K562 (cell line): ENCODE results near the gene LYPD5. TPM values are rescaled to one million over a fixed set of nuclear protein-coding genes. Genes with fewer than 3 reads are reported as not detected.

Source experiments
- ATAC-seq: fragments of 200-7000 bp; cut with Tn5 transposase; 3 replicates; pipeline ENCODE4 v1.9.1; 2020; ENCODE audit warnings: moderate library complexity
- BruUV-seq: library from RNA; stranded (reverse); fragments of 400-500 nt; replicated peaks from 2 replicates; lab custom pipeline; 2021; lab: Mats Ljungman, UMichigan
- CTCF ChIA-PET: fragments of 300-600 bp; formaldehyde crosslinking; extraction: SDS; loops from one replicate; lab custom pipeline; 2021; ENCODE audit warnings: low intra/inter-chr PET ratio; lab: Yijun Ruan, JAX
- POLR2A ChIA-PET: fragments of 300-600, 350-650 bp; sonication (Branson Sonifier 250); formaldehyde crosslinking; extraction: SDS; loops from one replicate; lab custom pipeline; 2021; ENCODE audit warnings: antibody characterized with exemption, inconsistent platforms; lab: Yijun Ruan, JAX
- DNase-seq, 4 experiments: peaks; one replicate each; pipeline versions ENCODE4 v3.0.0 to v3.0.0-alpha.2; 2011 to 2018; ENCODE audit warnings: low spot score in 3 of 4, mixed read lengths in 3 of 4; ENCODE audit errors: extremely low read depth in 1 of 4
- FAIRE-seq: peaks from 2 replicates; lab custom pipeline; 2011; peaks lifted over from hg19 to GRCh38; lab: Jason Lieb, UNC
- H2AFZ ChIP-seq: 2 replicates; pipeline ENCODE4 v1.6.0; 2011; ENCODE audit warnings: low read depth, low read length, control low read depth, inconsistent platforms
- H3K27ac ChIP-seq: fragments of 200-600 bp; 3 replicates; pipeline ENCODE4 v1.8.0; 2011; ENCODE audit warnings: low read depth, mild to moderate bottlenecking, control low read depth, inconsistent platforms, low read length, moderate library complexity, mixed read lengths; ENCODE audit errors: extremely low read depth
- H3K27me3 ChIP-seq, 2 experiments: fragments of 300-600 bp in 1 of 2; 2 replicates in 1 of 2; 3 replicates in 1 of 2; pipeline versions ENCODE4 v1.6.0 to v1.8.0; 2011; ENCODE audit warnings: inconsistent platforms in 2 of 2, low read length in 2 of 2, mild to moderate bottlenecking in 1 of 2, mixed read lengths in 1 of 2, moderate library complexity in 1 of 2; ENCODE audit not compliant: control insufficient read depth in 2 of 2, insufficient read depth in 2 of 2
- H3K36me3 ChIP-seq: fragments of 300-600 bp; 3 replicates; pipeline ENCODE4 v1.8.0; 2011; ENCODE audit warnings: mild to moderate bottlenecking, low read length, inconsistent platforms; ENCODE audit not compliant: control insufficient read depth, insufficient read depth
- H3K4me1 ChIP-seq, 2 experiments: fragments of 200-600 bp in 1 of 2; replicated peaks in 1 of 2; 2 replicates in 1 of 2; 3 replicates in 1 of 2; pipeline versions ENCODE4 v1.5.1 to v1.8.0; 2011; ENCODE audit warnings: inconsistent platforms in 2 of 2, low read length in 2 of 2, mild to moderate bottlenecking in 1 of 2, mixed read lengths in 1 of 2, moderate library complexity in 1 of 2; ENCODE audit not compliant: control insufficient read depth in 2 of 2, insufficient read depth in 2 of 2
- H3K4me2 ChIP-seq: 2 replicates; pipeline ENCODE4 v1.6.1; 2011; ENCODE audit warnings: low read length, control low read depth, inconsistent platforms, mixed read lengths; ENCODE audit not compliant: insufficient read depth
- H3K4me3 ChIP-seq: fragments of 200-600 bp; sonication (generic), shearing (Covaris generic); 2 replicates; pipeline ENCODE4 v1.5.1; 2016; ENCODE audit warnings: control low read depth, inconsistent platforms
- H3K79me2 ChIP-seq: fragments of 200-600 bp; 3 replicates; pipeline ENCODE4 v1.8.0; 2011; ENCODE audit warnings: low read length, inconsistent platforms; ENCODE audit not compliant: control insufficient read depth, insufficient read depth
- H3K9ac ChIP-seq, 2 experiments: 2 replicates each; pipeline versions ENCODE4 v1.6.0 to v1.6.1; 2011; ENCODE audit warnings: low read depth in 2 of 2, low read length in 2 of 2, control low read depth in 1 of 2, inconsistent platforms in 1 of 2, mild to moderate bottlenecking in 1 of 2, mixed read lengths in 1 of 2; ENCODE audit not compliant: insufficient read depth in 1 of 2
- H3K9me1 ChIP-seq: one replicate; pipeline ENCODE4 v1.6.0; 2011; ENCODE audit warnings: inconsistent platforms, mild to moderate bottlenecking, low read length, moderate library complexity; ENCODE audit not compliant: control insufficient read depth, insufficient read depth
- H3K9me3 ChIP-seq: replicated peaks from 2 replicates; pipeline ENCODE4 v1.5.1; 2011; ENCODE audit warnings: low read depth, low read length, inconsistent platforms; ENCODE audit not compliant: control insufficient read depth, insufficient read depth
- H4K20me1 ChIP-seq: replicated peaks from 2 replicates; pipeline ENCODE4 v1.6.1; 2011; ENCODE audit warnings: low read length, inconsistent platforms, mixed read lengths; ENCODE audit not compliant: control insufficient read depth, insufficient read depth
- CBFA2T3 ChIP-seq: fragments of 450-650 bp; IDR thresholded peaks from 2 replicates; pipeline ENCODE4 v1.6.1; 2017
- CC2D1A ChIP-seq: fragments of 450-650 bp; IDR thresholded peaks from 2 replicates; pipeline ENCODE4 v1.6.1; 2017; ENCODE audit warnings: mild to moderate bottlenecking
- EGR1 ChIP-seq: fragments of 450-650 bp; conservative IDR thresholded peaks from 2 replicates; pipeline ENCODE4 v1.6.1; 2017; ENCODE audit warnings: mild to moderate bottlenecking
- KAT7 ChIP-seq: sonication (generic); formaldehyde crosslinking; IDR thresholded peaks from 2 replicates; pipeline ENCODE4 v1.8.0; 2022; ENCODE audit warnings: missing genetic modification reagents, mild to moderate bottlenecking, borderline replicate concordance
- NEUROD1 ChIP-seq: fragments of 150-350 bp; IDR thresholded peaks from 2 replicates; pipeline ENCODE4 v1.6.1; 2014; ENCODE audit warnings: borderline replicate concordance, low read length, low read depth; ENCODE audit not compliant: partially characterized antibody
- PCBP2 ChIP-seq: fragments of 200-400 bp; formaldehyde crosslinking; IDR thresholded peaks from 2 replicates; pipeline ENCODE4 v1.6.1; 2018; ENCODE audit warnings: low read length, low read depth, mild to moderate bottlenecking, moderate library complexity; ENCODE audit not compliant: poor library complexity, severe bottlenecking
- RFX5 ChIP-seq: IDR thresholded peaks from 2 replicates; pipeline ENCODE4 v1.6.1; 2011; ENCODE audit warnings: low read depth, mild to moderate bottlenecking, improper control_type of control experiment, low read length
- ZFP1 ChIP-seq: fragments of 450-650 bp; formaldehyde crosslinking; IDR thresholded peaks from 2 replicates; pipeline ENCODE4 v1.4.0; 2020; ENCODE audit warnings: mild to moderate bottlenecking, mixed read lengths
- ZNF699 ChIP-seq: fragments of 250-450 bp; sonication (Bioruptor Pico); IDR thresholded peaks from 2 replicates; pipeline ENCODE4 v1.8.0; 2021; ENCODE audit warnings: mild to moderate bottlenecking, moderate library complexity; ENCODE audit not compliant: insufficient replicate concordance
- WGBS: fragments of 100-300 bp; shearing (Covaris generic); methylation state at CpG from one replicate; pipeline ENCODE4 v1.1.6; 2016; ENCODE audit warnings: low coverage, mixed read lengths; ENCODE audit not compliant: insufficient coverage; ENCODE audit errors: missing lambda C conversion rate; 5-methylcytosine and 5-hydroxymethylcytosine counted together
- in situ Hi-C: fragments of 300-500 bp; cut with MboI; formaldehyde crosslinking; loops from 4 replicates; pipeline ENCODE4 v1.15.0; 2018; ENCODE audit warnings: inconsistent platforms, mixed read lengths
- intact Hi-C: fragments of 100-400 bp; cut with micrococcal nuclease; formaldehyde crosslinking; loops from 2 replicates; pipeline ENCODE4 v1.14.2; 2022
- polyA plus RNA-seq, 8 experiments: library from polyadenylated mRNA; depleted of rRNA in 4 of 8; stranded (reverse) in 5 of 8; unstranded in 3 of 8; fragments of >200 nt; fragmentation: Nextera tagmentation in 2 of 8; fragmentation: Illumina TruSeq in 1 of 8; extraction: Ambion mirVana in 2 of 8; extraction: Trizol in 1 of 8; gene quantifications; 2 replicates each; pipeline versions ENCODE4 v1.2.1 to v1.2.3, GENCODE V29; 2011 to 2014; ENCODE audit warnings: inconsistent platforms in 1 of 8, missing spikeins in 1 of 8
- total RNA-seq, 7 experiments: library from RNA; depleted of rRNA in 6 of 7; stranded (reverse); fragments of >200 nt in 6 of 7; fragmentation: Illumina TruSeq in 2 of 7; extraction: Trizol in 2 of 7; gene quantifications; 2 replicates each; pipeline versions ENCODE4 v1.2.1 to v1.2.3, GENCODE V29; 2011 to 2021; ENCODE audit warnings: low replicate concordance in 1 of 7
- TF ChIP-seq, protein P1 (sequence below): fragments of 450-650 bp; IDR thresholded peaks from 2 replicates; pipeline ENCODE4 v1.6.1; 2016; ENCODE audit warnings: antibody characterized with exemption
- TF ChIP-seq, protein P2 (sequence below), 2 experiments: fragments of 200-800 bp in 1 of 2; sonication (Bioruptor generic) in 1 of 2; sonication (generic) in 1 of 2; formaldehyde crosslinking in 1 of 2; IDR thresholded peaks in 1 of 2; conservative IDR thresholded peaks in 1 of 2; 2 replicates each; pipeline versions ENCODE4 v1.5.0 to v1.6.1; 2016 to 2020; ENCODE audit warnings: missing compliant biosample characterization in 1 of 2, missing genetic modification characterization in 1 of 2, missing genetic modification reagents in 1 of 2

Gene LYPD5
- total and polyA plus RNA-seq, 9 of the 15 experiments (the other 6 are each of a cell fraction or from before 2014, with no cell fraction given): 0.03 to 0.22 (median 0.10) TPM; not detected in 3

DNA sequence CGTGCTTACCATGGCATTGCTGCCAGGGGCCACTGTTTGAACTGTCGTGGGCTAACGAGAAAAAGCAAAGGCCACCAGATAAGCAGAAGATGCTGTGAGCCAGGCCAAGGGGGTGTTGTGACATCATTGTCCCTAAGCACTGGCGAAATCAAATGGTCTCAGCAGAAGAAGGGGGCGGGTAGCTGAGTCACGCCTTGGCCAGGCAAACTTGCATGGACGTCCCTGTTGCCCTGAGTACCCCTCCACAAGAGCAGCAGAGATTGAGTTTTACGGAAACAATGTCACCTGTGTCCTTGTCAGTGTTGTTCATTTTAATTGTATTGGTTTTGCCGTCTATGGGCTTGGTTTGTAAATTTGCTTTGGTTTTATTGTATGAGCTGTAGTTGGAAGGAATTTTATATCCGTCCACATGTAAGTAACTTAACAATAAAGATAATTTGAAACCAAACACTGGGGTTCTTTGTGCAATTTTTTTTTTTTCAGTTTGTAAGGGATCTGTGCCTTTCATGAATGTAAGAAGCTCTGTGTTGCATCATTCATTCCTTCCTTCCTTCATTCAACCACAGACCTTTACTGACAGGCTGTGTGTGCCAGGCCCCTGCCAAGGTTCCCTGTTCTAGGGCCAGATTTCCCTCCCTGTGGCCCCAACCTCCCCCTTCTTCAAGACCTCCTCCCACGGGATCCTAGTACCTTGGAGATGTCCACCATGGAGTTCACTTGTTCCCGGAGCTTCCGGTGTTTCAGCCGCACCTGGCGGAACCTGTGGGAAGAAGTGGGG lies 33.8 kb downstream of the LYPD5 start (continued):
- TF ChIP-seq RFX5: no peak
- peak; percentile 86 for TF ChIP-seq EGR1
- peak; percentile 58 for TF ChIP-seq CBFA2T3
- TF ChIP-seq ZNF699 (CRISPR knock-in tag): no peak
- TF ChIP-seq, protein P1, sequence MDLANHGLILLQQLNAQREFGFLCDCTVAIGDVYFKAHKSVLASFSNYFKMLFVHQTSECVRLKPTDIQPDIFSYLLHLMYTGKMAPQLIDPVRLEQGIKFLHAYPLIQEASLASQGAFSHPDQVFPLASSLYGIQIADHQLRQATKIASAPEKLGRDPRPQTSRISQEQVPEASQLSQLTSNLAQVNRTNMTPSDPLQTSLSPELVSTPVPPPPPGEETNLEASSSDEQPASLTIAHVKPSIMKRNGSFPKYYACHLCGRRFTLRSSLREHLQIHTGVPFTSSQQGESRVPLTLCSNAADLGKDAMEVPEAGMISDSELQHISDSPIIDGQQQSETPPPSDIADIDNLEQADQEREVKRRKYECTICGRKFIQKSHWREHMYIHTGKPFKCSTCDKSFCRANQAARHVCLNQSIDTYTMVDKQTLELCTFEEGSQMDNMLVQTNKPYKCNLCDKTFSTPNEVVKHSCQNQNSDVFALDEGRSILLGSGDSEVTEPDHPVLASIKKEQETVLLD: 0 out of 2 replicates have a peak, but pooled peaks have one; percentile 40
- no peak for TF ChIP-seq CC2D1A

DNA sequence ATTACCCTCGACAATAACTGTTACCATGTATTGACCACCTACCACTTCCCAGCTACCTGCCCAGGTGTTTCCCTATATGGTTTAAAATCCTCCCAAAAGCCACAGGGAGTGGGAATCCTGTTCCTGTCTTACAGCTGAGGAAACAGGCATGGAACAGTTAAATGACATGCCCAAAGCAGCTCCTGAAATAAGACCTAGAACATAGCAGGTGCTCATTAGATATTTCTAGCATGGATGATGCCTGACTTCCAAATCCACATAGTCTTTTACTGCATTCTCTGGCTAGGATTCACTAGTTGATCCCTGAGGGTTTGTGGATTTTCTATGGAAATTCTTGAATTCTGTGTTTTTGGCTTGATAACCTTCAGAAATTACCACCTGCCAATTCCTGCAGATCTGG lies 34.4 kb downstream of the LYPD5 start:
- Histone ChIP-seq H3K9ac (0 out of 4 replicates have a peak overlapping the region, but pooled peaks of 1 of the 2 experiments have one; percentile 29), H4K20me1 (no peaks in the 10 kb centered on the region), H3K4me3 (no peak overlapping the region), H3K4me2 (no peak overlapping the region; the same call in 1 of the 2 replicates), H3K27ac (no peak overlapping the region), H3K9me3 (no peaks in the 10 kb centered on the region), H3K9me1 (peaks cover 4% of the 10 kb centered on the region), H2AFZ (no peak overlapping the region), H3K27me3 (no peaks in the 10 kb centered on the region), H3K36me3 (peaks cover 61% of the 10 kb centered on the region), H3K4me1 (peaks cover 28 to 40% of the 10 kb centered on the region in 2 experiments), H3K79me2 (peaks cover 12% of the 10 kb centered on the region; the same call in 2 of the 3 replicates)
- in situ Hi-C loops (no loop called here), intact Hi-C loops (no loop called here)
- TF ChIP-seq, protein P2, sequence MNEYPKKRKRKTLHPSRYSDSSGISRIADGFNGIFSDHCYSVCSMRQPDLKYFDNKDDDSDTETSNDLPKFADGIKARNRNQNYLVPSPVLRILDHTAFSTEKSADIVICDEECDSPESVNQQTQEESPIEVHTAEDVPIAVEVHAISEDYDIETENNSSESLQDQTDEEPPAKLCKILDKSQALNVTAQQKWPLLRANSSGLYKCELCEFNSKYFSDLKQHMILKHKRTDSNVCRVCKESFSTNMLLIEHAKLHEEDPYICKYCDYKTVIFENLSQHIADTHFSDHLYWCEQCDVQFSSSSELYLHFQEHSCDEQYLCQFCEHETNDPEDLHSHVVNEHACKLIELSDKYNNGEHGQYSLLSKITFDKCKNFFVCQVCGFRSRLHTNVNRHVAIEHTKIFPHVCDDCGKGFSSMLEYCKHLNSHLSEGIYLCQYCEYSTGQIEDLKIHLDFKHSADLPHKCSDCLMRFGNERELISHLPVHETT (CRISPR knock-in tag; conservative IDR thresholded peaks at IDR 0.05 in 1 of 2, IDR thresholded peaks at IDR 0.05 in 1 of 2): no peak
- TF ChIP-seq NEUROD1 (no peak), PCBP2 (no peak), KAT7 (CRISPR knock-in tag) (no peak), ZFP1 (no peak)
- ATAC-seq: no peak
- BruUV-seq: no TSS peak
- no peak for FAIRE-seq
- DNase-seq: no peak
- CTCF ChIA-PET: no interaction called here
- WGBS: 47% methylated on average over 1 of the region's 1 CpG
- POLR2A ChIA-PET: interaction anchor here (1.2 to 6.3 kb wide), 5 partner anchors 8 to 22 kb away, joined by 3 to 50 read pairs (median 3); partner anchors contain the start of gene SMG9
